Hepatocyte (in vitro differentiated cells): ENCODE data around the gene MYO1B. TPM values are rescaled to one million over a fixed set of nuclear protein-coding genes. Genes with fewer than 3 reads are reported as not detected.

ENCODE experiments used
- DNase-seq: peaks from one replicate; pipeline ENCODE4 v3.0.0-alpha.2; 2016; ENCODE audit warnings: low spot score
- H2AFZ ChIP-seq: fragments of 200-600 bp; sonication (generic); 2 replicates; pipeline ENCODE4 v1.6.0; 2016; ENCODE audit warnings: antibody characterized with exemption, mild to moderate bottlenecking
- H3K27ac ChIP-seq: fragments of 200-600 bp; sonication (generic); 2 replicates; pipeline ENCODE4 v1.5.1; 2016; ENCODE audit warnings: mild to moderate bottlenecking
- H3K27me3 ChIP-seq: fragments of 200-600 bp; sonication (generic); 2 replicates; pipeline ENCODE4 v1.6.1; 2016
- H3K36me3 ChIP-seq: fragments of 200-600 bp; sonication (generic); replicated peaks from 2 replicates; pipeline ENCODE4 v1.5.1; 2016; ENCODE audit warnings: low read depth; ENCODE audit not compliant: insufficient read depth
- H3K4me1 ChIP-seq: fragments of 200-600 bp; sonication (generic); 2 replicates; pipeline ENCODE4 v1.5.1; 2016; ENCODE audit warnings: mild to moderate bottlenecking, moderate library complexity; ENCODE audit not compliant: insufficient read depth
- H3K4me2 ChIP-seq: fragments of 200-600 bp; sonication (generic); 2 replicates; pipeline ENCODE4 v1.6.0; 2016
- H3K4me3 ChIP-seq: fragments of 200-600 bp; sonication (generic); 2 replicates; pipeline ENCODE4 v1.5.1; 2016; ENCODE audit warnings: mild to moderate bottlenecking
- H3K79me2 ChIP-seq: fragments of 200-600 bp; sonication (generic); 2 replicates; pipeline ENCODE4 v1.6.0; 2017; ENCODE audit warnings: mild to moderate bottlenecking
- H3K9me2 ChIP-seq: fragments of 200-600 bp; sonication (generic); replicated peaks from 2 replicates; pipeline ENCODE4 v1.6.0; 2017; ENCODE audit warnings: mild to moderate bottlenecking; ENCODE audit not compliant: insufficient read depth
- H3K9me3 ChIP-seq: fragments of 200-600 bp; sonication (generic); 2 replicates; pipeline ENCODE4 v1.5.1; 2016; ENCODE audit warnings: low read depth, mild to moderate bottlenecking
- H4K20me1 ChIP-seq: fragments of 200-600 bp; sonication (generic); 2 replicates; pipeline ENCODE4 v1.6.0; 2016; ENCODE audit warnings: mild to moderate bottlenecking; ENCODE audit not compliant: insufficient read depth, poor library complexity, severe bottlenecking
- CTCF ChIP-seq: fragments of 200-600 bp; sonication (generic); IDR thresholded peaks from 2 replicates; pipeline ENCODE4 v1.5.1; 2016; ENCODE audit warnings: antibody characterized with exemption, mild to moderate bottlenecking; ENCODE audit not compliant: poor library complexity
- EZH2 ChIP-seq: fragments of 200-600 bp; sonication (generic); IDR thresholded peaks from 2 replicates; pipeline ENCODE4 v1.6.1; 2016; ENCODE audit warnings: antibody characterized with exemption, mild to moderate bottlenecking, borderline replicate concordance
- EZH2phosphoT487 ChIP-seq: fragments of 200-600 bp; sonication (generic); IDR thresholded peaks from one replicate; pipeline ENCODE4 v1.6.1; 2018; ENCODE audit warnings: antibody characterized with exemption, mild to moderate bottlenecking, low read depth, moderate library complexity; ENCODE audit not compliant: unreplicated experiment, severe bottlenecking
- WGBS: methylation state at CpG from one replicate; pipeline ENCODE4 v1.1.6; 2016; ENCODE audit warnings: low lambda C conversion rate; ENCODE audit errors: missing lambda C conversion rate; 5-methylcytosine and 5-hydroxymethylcytosine counted together
- polyA plus RNA-seq: library from polyadenylated mRNA; unstranded; fragments of >200 nt; fragmentation: Nextera tagmentation; extraction: Ambion mirVana; gene quantifications from 2 replicates; pipeline ENCODE4 v1.2.1, GENCODE V29; 2016
- total RNA-seq: library from RNA; depleted of rRNA; stranded (reverse); fragments of >200 nt; gene quantifications from 2 replicates; pipeline ENCODE4 v1.2.3, GENCODE V29; 2014

Gene MYO1B
- total and polyA plus RNA-seq, 2 experiments from 2014 or later: 43.4 to 91.6 TPM

- Histone ChIP-seq H3K27ac (no peak overlapping the region), H3K9me2 (no peaks in the 10 kb centered on the region), H4K20me1 (no peaks in the 10 kb centered on the region), H3K36me3 (no peaks in the 10 kb centered on the region), H3K4me3 (no peak overlapping the region), H2AFZ (no peak overlapping the region), H3K4me2 (no peak overlapping the region), H3K4me1 (no peaks in the 10 kb centered on the region), H3K79me2 (peaks cover 2% of the 10 kb centered on the region), H3K9me3 (no peaks in the 10 kb centered on the region), H3K27me3 (no peaks in the 10 kb centered on the region)
- 72% methylated on average over 2 of the region's 2 CpGs for WGBS
- DNase-seq: no peak
- TF ChIP-seq EZH2phosphoT487: no peak
- no peak for TF ChIP-seq EZH2
- TF ChIP-seq CTCF: peak; percentile 28
These were observed 104.8 kb downstream of the MYO1B start for GRCh38 chr2:191349990-191350389.

- Histone ChIP-seq H3K27me3 (no peaks in the 10 kb centered on the region), H2AFZ (no peak overlapping the region), H3K79me2 (no peaks in the 10 kb centered on the region), H3K4me2 (no peak overlapping the region), H3K9me2 (no peaks in the 10 kb centered on the region), H3K4me1 (no peaks in the 10 kb centered on the region), H3K36me3 (no peaks in the 10 kb centered on the region), H3K4me3 (no peak overlapping the region), H4K20me1 (no peaks in the 10 kb centered on the region), H3K27ac (no peak overlapping the region), H3K9me3 (no peaks in the 10 kb centered on the region)
- no peak for DNase-seq
- TF ChIP-seq EZH2phosphoT487 (no peak), CTCF (no peak), EZH2 (no peak)
- 84% methylated on average over 2 of the region's 2 CpGs for WGBS
These were observed 105.6 kb downstream of the MYO1B start for GRCh38 chr2:191350826-191351225.

- no peak overlapping the region for H3K4me2 ChIP-seq
- no peaks in the 10 kb centered on the region for H3K36me3 ChIP-seq
- DNase-seq: no peak
- H2AFZ ChIP-seq: no peak overlapping the region
- no peaks in the 10 kb centered on the region for H3K79me2 ChIP-seq
- H4K20me1 ChIP-seq: no peaks in the 10 kb centered on the region
- TF ChIP-seq CTCF (no peak), EZH2 (no peak), EZH2phosphoT487 (no peak)
- no peak overlapping the region for H3K4me3 ChIP-seq
- H3K9me3 ChIP-seq: no peaks in the 10 kb centered on the region
- no peaks in the 10 kb centered on the region for H3K27me3 ChIP-seq
- no peaks in the 10 kb centered on the region for H3K4me1 ChIP-seq
- H3K27ac ChIP-seq: no peak overlapping the region
- WGBS: 97% methylated on average over 3 of the region's 3 CpGs
- no peaks in the 10 kb centered on the region for H3K9me2 ChIP-seq
These were observed 106.1 kb downstream of the MYO1B start for GRCh38 chr2:191351298-191351697.

GRCh38 chr2:191351921-191352320, 106.7 kb downstream of the MYO1B start:
- no peaks in the 10 kb centered on the region for H3K79me2 ChIP-seq
- H3K36me3 ChIP-seq: no peaks in the 10 kb centered on the region
- H3K4me3 ChIP-seq: no peak overlapping the region
- H3K27me3 ChIP-seq: no peaks in the 10 kb centered on the region
- TF ChIP-seq CTCF: no peak
- H2AFZ ChIP-seq: no peak overlapping the region
- 96% methylated on average over 2 of the region's 2 CpGs for WGBS
- H3K9me2 ChIP-seq: no peaks in the 10 kb centered on the region
- no peaks in the 10 kb centered on the region for H3K9me3 ChIP-seq
- no peak overlapping the region for H3K4me2 ChIP-seq
- no peak for DNase-seq
- no peaks in the 10 kb centered on the region for H3K4me1 ChIP-seq
- H3K27ac ChIP-seq: no peak overlapping the region
- H4K20me1 ChIP-seq: no peaks in the 10 kb centered on the region
